HG02588 (cell line): ENCODE measurements around the gene NPC1.
A peak's percentile ranks its signal among the peaks of the same experiment; 100 is the strongest.
"Not testable (repeated sequence)": the region's sequence is repeated elsewhere in the genome, so short reads cannot be mapped to it uniquely, and the experiment has no call there.

Experiments
- ATAC-seq: cut with Tn5 transposase; IDR thresholded peaks from one replicate; pipeline ENCODE4 v1.9.1; 2021; ENCODE audit warnings: mild to moderate bottlenecking, moderate library complexity; ENCODE audit not compliant: unreplicated experiment

NPC1 gene

DNA sequence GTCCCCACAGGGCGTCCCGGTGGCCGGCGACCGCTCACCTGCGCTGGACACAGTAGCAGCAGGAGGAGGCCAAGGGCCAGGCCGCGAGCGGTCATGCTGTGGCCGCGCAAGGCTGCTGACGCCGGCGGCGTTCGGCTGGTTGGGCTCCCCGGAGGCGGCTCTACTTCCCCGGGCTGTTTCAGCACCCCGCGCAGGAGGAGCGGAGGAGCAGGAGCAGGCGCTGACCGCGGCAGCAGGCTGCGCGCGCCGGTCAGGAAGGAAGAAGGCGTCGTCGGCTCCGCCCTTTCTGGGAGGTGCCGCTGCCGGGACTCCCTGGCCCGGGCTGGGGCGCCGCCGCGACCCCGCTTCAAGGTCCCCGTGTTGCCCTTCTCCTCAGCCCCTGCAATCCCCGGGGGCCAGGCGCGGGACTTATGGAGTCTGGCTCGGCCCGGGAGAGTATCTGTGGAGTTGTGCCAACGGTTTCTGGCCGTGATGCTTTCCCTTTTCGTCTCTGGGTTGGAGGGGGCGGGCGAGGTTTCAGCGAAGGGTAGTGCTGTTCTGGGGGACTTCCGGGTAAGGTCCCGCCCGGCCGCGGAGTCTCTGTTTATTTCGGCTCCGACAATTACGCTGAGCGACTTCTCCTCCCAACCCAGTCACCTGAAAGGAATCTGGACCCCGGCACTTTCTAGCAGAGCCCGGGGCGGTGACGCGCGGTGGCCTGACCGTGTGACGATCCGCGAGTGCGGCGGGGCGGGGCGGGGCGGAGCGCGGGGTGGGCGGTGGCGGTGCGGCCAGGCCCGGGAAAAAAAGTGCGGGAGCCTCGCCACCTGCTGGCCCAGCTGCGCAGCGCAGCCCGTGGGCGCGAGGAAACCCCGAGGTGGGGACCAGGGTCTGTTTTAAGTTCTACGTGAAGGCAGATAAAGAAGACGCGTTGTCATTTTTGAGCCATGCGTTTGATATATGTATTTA is at the start of gene NPC1:
NPC1 (minus strand) TSS at position 258 of the 948 bp plus-strand sequence; CDS start at position 95, 163 bp downstream.
- ATAC-seq, result peak; percentile 87

DNA sequence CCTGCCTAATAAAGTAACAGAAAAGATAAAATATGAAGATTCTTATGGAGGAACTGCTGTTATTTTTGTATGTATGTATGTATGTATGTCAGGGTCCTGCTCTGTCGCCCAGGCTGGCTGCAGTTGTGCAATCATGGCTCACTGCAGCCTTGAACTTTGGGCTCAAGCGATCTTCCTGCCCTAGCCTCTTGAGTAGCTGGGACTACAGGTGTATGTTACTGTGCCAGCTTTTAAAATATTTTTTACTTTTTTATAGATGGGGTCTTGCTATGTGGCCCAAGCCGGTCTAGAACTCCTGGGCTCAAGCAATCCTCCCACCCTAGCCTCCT is 49.7 kb upstream of the NPC1 start:
- no peak for ATAC-seq

DNA sequence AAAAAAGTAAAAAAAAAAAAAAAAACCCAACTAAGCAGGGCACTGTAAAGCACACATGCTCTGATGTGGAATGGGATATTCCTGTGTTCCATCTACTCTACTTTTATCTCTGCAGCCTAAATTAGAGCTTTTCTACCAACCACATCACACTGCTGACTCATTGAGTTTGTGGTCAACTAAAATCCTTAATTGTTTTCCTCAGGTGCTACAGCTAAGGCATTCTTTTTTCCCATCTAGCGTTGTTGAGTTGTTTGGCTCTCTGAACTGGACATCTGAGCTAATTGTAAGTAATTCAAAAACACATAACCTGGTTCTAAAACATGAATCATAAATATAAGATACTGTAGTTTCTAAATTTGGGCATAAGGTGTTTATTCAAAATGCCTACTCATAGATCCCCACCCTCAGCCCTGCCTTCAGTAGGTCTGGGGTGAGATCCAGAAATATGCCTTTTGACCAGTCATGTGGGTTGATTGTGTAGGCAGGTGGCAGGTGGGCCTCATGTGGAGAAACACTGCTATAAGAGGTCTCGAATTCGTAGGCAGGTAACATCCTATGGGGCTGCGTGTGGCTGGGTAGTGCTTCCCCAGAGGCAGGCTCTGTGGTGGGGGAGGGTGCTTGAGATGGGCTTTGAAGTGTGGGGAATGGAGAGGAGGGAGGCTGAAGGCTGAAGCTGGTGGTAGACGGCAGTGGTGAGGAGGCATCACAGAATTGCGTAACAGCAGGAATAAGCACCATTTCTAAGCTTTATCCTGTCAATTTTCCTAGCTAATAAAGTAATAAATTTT is 49.2 kb upstream of the NPC1 start:
- ATAC-seq, result no peak

GRCh38 chr18:23634692-23635091 is 48.4 kb upstream of the NPC1 start:
- ATAC-seq, result no peak

GRCh38 chr18:23632615-23633014 is 46.3 kb upstream of the NPC1 start:
- ATAC-seq, result no peak

GRCh38 chr18:23631746-23632145 is 45.4 kb upstream of the NPC1 start:
- no peak for ATAC-seq

- ATAC-seq, result no peak
Observed at GRCh38 chr18:23631312-23631711, 45.0 kb upstream of the NPC1 start.

DNA sequence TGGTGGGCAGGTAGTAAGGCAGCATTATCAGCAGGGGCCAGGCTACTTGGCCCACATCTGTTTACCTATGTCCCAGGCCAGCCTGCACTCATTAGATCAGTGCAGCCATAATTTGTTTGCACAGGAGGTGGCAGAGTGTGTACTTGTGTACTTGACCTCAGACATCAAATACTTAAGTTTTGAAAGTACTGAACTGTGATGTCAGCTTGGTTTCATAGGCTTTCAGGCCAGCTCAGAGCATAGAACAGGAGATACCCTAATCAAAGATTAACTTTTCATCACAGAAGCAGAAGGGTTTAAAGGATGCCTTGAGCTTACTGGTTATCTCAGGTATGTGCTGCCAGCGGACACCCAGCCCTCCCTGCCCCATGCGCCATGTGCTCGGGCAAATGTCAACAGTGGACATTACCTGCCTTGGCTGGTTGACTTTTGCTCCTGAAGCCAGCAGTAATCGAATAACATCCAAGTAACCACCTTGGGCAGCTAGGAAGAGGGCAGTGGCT is 43.2 kb upstream of the NPC1 start:
- ATAC-seq, result peak; percentile 87

DNA sequence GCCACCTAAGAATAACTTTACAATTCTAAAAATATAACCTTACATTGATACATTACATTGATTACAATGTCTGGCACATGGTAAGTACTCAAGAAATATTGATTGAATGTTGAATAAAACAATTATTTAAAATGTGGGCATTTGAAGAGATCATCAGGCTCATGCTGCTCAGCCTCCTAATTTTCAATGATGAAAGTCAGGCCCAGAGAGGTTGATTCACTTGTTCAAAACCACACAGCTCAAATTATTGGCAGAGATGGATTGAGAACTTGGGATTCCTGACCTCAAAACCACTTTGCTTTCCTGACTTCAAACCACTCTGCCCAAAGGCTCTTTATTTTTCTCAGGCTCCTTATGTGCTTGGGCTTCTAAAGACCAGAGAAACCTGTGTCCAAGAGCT is 41.7 kb upstream of the NPC1 start:
- no peak for ATAC-seq

GRCh38 chr18:23627321-23627720 is 41.0 kb upstream of the NPC1 start:
- ATAC-seq, result no peak

- no peak for ATAC-seq
Observed at GRCh38 chr18:23626451-23627279, 40.4 kb upstream of the NPC1 start.

- ATAC-seq, result no peak
Observed at GRCh38 chr18:23623040-23623439, 36.7 kb upstream of the NPC1 start.

DNA sequence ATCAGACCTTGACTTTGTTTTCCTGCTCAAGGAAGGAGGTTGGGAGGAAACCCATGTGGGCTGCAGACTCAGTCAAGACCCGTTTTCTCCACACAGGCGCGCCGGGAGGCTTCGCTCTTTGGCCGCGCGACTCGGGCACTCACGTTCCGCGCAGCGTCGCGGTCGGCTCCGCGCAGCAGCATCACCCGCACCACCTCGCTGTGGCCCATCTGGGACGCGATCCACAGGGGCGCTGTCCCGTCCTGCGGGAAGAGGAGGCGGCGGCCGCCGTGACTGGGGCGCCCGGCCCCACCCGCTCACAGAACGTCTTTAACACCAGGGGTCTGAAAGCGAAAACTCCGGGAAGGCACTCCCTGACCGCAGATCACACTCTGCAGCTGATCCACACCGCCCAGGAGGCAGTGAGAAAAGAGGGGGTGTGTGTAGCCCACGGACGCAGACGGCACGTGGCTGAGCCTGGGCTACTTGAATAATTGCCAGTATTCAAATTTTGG is 33.1 kb upstream of the NPC1 start:
- ATAC-seq, result peak; percentile 8

DNA sequence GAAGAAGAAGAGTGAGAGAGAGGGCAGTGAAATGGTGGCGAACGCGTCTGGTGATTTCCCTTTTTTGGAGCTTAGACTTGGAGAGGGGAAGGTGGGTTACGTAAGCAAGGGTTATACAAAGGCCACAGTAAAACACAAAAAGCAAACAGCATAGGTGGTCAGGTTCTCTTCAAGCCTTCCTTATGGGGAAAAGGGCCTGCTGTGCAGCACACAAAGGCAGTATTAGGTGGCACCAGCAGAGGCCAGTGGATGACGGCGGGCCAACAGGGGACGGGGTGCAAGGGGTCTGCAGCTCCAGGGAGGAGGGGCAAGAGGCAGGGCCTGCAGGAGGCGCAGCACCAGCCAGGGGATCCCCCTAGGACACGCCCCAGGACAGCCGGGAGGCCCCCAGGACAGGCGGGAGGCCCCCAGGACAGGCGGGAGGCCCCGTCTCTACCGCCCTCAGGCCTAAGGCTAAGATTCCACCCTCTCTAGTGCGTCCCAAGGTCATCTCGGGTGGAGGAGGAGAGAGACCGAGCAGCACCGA is 32.6 kb upstream of the NPC1 start:
- peak; percentile 48 for ATAC-seq

- peak; percentile 41 for ATAC-seq
Observed at GRCh38 chr18:23617412-23618014, 31.2 kb upstream of the NPC1 start.

- ATAC-seq, result no peak
Observed at GRCh38 chr18:23616258-23616657, 30.0 kb upstream of the NPC1 start.

GRCh38 chr18:23614891-23615290 is 28.6 kb upstream of the NPC1 start:
- ATAC-seq, result no peak

DNA sequence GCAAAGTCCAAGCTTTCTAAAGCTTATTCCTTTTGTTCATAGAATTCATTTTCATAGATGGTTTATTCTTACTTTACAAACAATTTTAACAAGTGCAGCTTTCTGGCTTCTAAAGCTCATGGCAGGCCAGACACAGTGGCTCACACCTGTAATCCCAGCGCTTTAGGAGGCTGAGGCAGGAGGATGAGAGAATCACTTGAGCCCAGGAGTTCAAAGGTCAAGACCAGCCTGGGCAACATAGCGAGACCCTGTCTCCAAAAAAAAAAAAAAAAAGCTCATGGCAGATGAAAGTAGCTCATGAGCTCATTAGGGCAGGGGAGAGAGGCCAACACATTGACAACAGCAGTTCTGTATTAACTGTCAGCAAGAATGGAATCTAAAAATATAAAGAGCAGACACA is 28.1 kb upstream of the NPC1 start:
- no peak for ATAC-seq

DNA sequence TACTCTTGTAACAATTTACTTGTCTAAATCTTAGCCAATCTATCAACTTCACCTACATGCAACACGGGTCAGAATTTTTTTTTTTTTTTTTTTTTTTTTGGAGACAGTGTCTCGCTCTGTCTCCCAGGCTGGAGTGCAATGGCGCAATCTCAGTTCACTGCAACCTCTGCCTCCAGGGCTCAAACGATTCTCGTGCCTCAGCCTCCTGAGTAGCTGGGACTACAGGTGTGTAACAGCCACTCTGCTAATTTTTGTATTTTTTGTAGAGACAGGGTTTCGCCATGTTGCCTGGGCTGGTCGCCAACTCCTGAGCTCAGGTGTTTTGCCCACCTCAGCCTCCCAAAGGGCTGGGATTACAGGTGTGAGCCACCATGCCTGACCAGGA is 26.8 kb upstream of the NPC1 start:
- ATAC-seq, result not testable (repeated sequence)

DNA sequence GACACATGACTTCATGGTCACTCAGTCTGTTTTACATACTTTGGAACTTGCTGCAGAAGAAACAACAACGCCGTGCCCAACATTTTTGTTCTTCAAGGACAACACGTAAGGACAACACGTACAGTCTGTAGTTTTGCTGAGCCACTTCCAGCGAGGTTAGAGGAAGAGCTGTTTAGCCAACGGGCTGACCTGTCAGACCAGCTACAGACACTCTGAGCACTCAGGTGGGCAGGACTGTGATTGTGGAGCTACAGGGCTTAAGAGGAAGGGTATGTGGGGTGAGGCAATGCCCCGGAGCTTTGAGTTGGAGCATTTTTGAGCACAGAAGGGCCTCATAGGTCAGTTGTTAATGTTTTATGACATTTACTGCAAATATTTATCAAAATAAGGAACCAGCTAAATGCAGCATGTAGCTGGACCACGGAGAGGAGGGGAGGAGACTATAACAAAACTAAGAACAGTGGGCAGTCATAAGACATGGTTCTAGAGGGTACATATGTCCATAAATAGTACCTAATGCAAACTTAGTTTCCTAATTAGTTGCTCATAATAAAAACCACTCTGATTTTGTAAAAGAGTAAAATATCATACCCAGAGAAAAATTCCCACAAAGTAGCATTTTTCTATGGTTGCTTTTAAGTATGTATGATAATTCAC is 26.3 kb upstream of the NPC1 start:
- no peak for ATAC-seq
